ENCODE results near the gene SPOCK2.
"Not testable (repeated sequence)": the region's sequence is repeated elsewhere in the genome, so short reads cannot be mapped to it uniquely, and the experiment has no call there.

SPOCK2 gene

GRCh38 chr10:72050873-72051272 lies 37.5 kb downstream of the SPOCK2 start:
- DNase-seq, result no peak

GRCh38 chr10:72049969-72050781 lies 38.2 kb downstream of the SPOCK2 start:
- DNase-seq, result no peak

- DNase-seq, result no peak
These were observed 38.9 kb downstream of the SPOCK2 start for GRCh38 chr10:72049472-72049871.

GRCh38 chr10:72048450-72049124 lies 39.8 kb downstream of the SPOCK2 start:
- peak; percentile 73 for DNase-seq

GRCh38 chr10:72045586-72045985 lies 42.8 kb downstream of the SPOCK2 start:
- no peak for DNase-seq

- DNase-seq, result no peak
These were observed 43.8 kb downstream of the SPOCK2 start for GRCh38 chr10:72044417-72045041.

- no peak for DNase-seq
These were observed 45.1 kb downstream of the SPOCK2 start for GRCh38 chr10:72043016-72043834.

GRCh38 chr10:72041491-72041890 lies 46.9 kb downstream of the SPOCK2 start:
- no peak for DNase-seq

GRCh38 chr10:72039377-72039776 lies 49.0 kb downstream of the SPOCK2 start:
- no peak for DNase-seq

- DNase-seq, result no peak
These were observed 49.8 kb downstream of the SPOCK2 start for GRCh38 chr10:72038458-72039001.

GRCh38 chr10:72037811-72038210 lies 50.5 kb downstream of the SPOCK2 start:
- DNase-seq, result no peak

GRCh38 chr10:72037266-72037665 lies 51.1 kb downstream of the SPOCK2 start:
- DNase-seq, result no peak

- no peak for DNase-seq
These were observed 53.0 kb downstream of the SPOCK2 start for GRCh38 chr10:72035252-72035887.

- DNase-seq, result no peak
These were observed 53.6 kb downstream of the SPOCK2 start for GRCh38 chr10:72034761-72035160.

- no peak for DNase-seq
These were observed 54.3 kb downstream of the SPOCK2 start for GRCh38 chr10:72034040-72034499.

- not testable (repeated sequence) for DNase-seq
These were observed 55.8 kb downstream of the SPOCK2 start for GRCh38 chr10:72032409-72033162.

GRCh38 chr10:72031706-72032105 lies 56.6 kb downstream of the SPOCK2 start:
- no peak for DNase-seq

- no peak for DNase-seq
These were observed 57.4 kb downstream of the SPOCK2 start for GRCh38 chr10:72030762-72031543.

- DNase-seq, result no peak
These were observed 58.9 kb downstream of the SPOCK2 start for GRCh38 chr10:72029414-72029813.

- DNase-seq, result no peak
These were observed 60.9 kb downstream of the SPOCK2 start for GRCh38 chr10:72027498-72027897.
